Urothelium cell line (cell line): Measurements from ENCODE around the gene CMKLR1.
A peak's percentile ranks its signal among the peaks of the same experiment; 100 is the strongest.

ENCODE experiments used
- DNase-seq: peaks from one replicate; pipeline ENCODE4 v3.0.0; 2011; ENCODE audit warnings: low spot score, mixed read lengths
- FAIRE-seq: peaks from 2 replicates; lab custom pipeline; 2011; peaks lifted over from hg19 to GRCh38; lab: Jason Lieb, UNC

CMKLR1 gene

GRCh38 chr12:108340037-108340436, 926 bp upstream of the CMKLR1 start:
- DNase-seq (no peak), FAIRE-seq (no peak)

- FAIRE-seq (no peak), DNase-seq (peak; percentile 32)
These were observed 1.6 kb downstream of the CMKLR1 start for GRCh38 chr12:108337235-108338223.

DNA sequence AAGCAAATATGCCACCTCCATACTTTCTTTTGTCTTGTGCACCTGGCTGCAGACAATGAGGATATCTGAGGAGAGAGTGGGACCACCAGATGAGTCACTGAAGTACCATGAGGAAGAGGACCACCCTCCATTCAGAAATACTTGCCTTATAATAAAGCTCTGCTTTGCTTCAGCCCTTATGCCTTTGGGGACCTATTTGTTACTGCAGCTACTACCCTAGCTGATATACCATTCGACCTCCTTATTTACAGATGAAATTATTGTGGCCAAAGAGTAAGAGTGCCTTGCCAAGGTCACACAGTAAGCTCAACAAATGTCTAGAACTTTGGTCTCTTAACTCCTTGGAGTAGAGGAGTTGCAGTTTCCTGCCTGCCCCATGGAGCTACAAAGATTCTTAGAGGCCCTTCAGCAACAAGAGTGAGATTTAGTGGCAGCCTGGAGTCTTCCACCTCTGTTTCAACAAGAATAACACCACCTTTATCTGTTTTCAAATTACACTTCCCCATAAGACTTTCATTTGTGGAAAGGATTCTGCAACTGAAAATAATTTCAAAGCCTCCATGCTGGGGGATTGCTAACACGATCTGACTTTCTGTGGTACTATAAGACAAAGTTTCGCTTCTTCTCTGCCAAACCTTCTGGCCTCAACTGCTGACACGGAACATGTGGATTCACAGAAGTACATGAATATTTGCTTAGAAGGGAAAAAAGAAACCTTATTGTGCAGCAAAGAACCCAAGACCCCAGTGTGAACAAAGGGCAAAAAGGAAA, 3.6 kb downstream of the CMKLR1 start:
- FAIRE-seq, result no peak
- no peak for DNase-seq

DNA sequence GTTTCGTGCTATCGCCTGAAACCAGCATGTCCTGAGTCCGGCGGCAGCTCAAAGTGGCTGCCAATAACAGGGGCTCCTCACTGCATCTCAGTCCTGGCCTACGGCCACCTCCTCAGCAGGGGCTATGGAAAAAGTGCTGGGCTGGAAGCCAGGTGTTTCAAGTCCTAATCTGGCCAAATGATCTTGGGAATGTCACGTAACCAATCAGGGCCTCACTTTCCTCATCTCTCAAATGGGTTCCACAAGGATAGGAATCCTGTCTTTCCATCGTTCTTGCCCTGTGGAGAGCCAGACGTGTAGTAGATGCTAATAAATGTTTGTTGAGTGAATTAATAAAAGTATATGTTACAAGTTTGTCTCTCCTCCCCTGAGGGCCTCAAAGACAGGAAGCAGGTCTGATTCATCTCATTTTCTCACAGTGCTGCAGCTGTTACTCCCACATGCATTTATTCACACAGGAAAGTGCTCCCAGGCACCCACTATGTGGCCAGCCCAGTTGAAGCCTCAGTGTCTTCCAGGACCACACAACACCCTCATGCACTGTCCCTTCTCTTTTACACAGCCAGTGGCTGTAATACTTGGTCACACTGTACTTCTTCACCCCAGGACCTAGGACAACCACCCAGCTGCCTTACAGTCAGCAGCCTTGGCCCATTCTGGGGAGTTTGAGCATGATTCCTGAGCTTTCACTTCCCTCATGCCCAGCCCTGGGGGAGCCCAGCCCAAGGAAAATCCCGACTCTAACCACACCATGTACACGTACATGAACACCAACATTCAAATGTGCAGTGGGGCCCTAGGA, 5.0 kb downstream of the CMKLR1 start:
- DNase-seq, result no peak
- no peak for FAIRE-seq

DNA sequence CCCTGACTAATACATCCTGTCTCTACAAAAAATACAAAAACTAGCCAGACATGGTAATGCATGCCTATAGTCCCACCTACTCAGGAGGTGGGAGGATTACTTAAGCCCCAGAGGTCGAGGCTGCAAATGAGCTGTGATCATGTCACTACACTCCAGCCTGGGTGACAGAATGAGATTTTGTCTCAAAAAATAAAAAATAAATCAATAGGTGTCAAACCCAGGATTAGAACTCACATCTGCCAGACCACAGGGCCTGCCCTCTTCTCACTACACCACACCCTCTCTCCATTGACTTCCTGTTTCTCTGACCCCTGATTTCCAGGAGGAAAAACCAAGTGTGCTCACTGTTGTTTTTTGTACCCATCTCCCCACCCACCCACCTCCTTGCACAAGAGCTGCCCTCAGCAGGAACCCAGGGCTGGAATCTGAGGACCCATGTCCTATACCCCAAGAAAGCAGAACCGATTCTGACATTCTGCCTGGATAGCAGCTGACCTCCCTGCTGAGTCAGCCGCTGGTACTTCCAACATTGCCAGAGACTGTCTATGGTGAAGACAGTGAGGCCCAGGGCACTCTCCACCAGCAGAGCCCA, 6.2 kb downstream of the CMKLR1 start:
- no peak for FAIRE-seq
- no peak for DNase-seq

DNA sequence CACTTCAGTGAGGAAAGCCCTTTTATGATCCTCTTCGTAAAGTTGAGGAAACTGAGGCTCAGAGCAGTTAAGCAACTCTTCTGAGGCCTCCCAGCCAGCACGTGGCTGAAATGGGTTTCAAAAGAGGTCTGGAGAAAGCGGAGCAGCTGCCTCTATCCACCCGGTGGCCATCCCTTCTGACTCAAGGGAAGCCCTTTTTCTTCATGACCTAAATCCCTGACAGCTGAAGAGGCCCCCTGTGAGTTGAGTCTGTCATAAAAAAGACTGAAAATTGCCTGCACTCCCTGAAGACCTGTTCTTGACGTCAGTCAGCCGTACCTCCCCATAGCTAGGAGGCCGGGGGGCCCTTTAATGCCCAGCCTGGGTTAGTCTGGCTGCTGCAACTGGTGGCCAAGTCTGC, 10.7 kb downstream of the CMKLR1 start:
- FAIRE-seq (no peak), DNase-seq (no peak)

- DNase-seq (no peak), FAIRE-seq (no peak)
These were observed 11.3 kb downstream of the CMKLR1 start for GRCh38 chr12:108327621-108328344.

- FAIRE-seq (no peak), DNase-seq (no peak)
These were observed 12.8 kb downstream of the CMKLR1 start for GRCh38 chr12:108326254-108326750.

GRCh38 chr12:108325549-108325948, 13.6 kb downstream of the CMKLR1 start:
- DNase-seq (no peak), FAIRE-seq (no peak)

DNA sequence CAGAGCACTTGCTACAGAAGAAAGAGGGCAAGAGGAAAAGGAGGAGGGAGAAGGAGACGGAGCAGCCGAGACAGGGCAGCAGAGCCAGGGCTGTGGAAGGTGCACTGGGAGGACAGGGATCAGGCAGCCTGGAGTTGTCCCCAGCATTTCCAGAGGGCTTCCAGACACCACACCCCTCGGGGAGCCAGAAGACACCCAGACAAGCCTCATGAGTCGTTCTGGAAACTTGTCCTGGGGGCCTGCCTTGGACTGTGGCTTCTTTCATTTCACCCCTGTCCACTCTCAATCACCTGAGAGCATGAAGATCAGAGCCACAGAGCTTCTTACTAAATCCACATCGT, 14.1 kb downstream of the CMKLR1 start:
- DNase-seq, result no peak
- FAIRE-seq, result no peak

- no peak for DNase-seq
- FAIRE-seq, result no peak
These were observed 14.6 kb downstream of the CMKLR1 start for GRCh38 chr12:108324351-108325017.

GRCh38 chr12:108323581-108323980, 15.5 kb downstream of the CMKLR1 start:
- FAIRE-seq (no peak), DNase-seq (no peak)

DNA sequence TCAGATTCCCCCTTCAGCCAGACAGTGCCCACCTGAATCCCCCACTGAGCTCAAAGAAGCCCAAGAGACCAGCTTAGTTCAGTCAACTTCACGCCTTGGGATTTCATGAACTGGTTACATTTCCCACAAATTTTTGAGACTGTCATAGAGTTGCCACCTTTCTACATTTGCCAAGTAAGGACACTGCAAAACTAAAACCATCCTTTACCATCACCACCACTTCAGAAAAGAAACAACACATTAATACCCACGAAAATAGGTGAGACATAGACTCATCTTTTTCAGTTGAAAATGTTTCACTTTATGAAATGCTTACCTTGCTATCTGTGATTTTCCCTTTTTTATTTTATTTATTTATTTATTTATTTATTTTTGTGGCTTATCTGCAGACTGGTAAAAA, 16.1 kb downstream of the CMKLR1 start:
- no peak for FAIRE-seq

GRCh38 chr12:108321688-108322087, 17.4 kb downstream of the CMKLR1 start:
- DNase-seq (no peak), FAIRE-seq (no peak)

More for the DNA sequence above, 16.1 kb downstream of the CMKLR1 start:
- no peak for DNase-seq

GRCh38 chr12:108320507-108321293, 18.4 kb downstream of the CMKLR1 start:
- no peak for FAIRE-seq
- DNase-seq, result no peak

DNA sequence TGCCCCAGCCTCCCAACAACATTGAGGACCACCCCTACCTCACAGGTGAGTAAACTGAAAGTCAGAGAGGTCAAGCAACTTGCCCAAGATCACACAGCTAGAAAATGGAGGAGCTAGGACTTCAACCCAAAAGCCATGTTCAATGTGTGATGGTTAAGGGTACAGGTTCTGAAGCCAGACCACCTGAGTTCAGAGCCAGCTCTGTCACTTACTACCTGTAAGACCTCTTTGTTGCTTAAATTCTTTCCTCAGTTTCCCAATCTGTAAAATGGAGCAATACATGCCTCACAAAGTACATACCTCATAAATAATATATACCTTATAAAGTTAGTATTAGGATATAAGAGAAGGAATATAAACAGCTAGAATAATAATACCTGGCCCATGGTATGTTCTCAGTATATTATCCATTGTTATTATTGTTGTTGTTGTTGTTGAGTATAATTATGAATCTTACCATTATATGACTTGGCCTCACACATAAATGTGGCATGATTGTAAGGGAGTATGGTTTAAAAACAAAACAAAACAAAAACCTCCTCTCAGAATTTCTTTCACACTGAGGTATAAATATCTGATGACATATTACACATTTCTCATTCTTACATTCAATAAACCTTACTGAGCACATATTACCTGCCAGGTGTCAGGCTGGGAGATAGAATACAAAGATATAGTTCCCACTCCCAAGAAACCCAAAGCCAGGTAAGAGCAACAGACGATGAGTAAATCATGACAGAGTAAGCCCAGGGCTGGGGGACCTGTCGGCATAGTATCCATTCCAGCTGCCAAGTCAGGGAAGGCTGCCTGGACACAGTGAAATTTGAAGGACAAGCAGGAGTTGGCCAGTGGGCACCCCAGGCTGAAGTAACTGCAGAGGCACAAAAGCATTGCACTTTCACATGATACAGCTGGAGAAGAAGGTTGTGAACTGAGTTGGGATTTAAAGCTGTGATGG, 19.6 kb downstream of the CMKLR1 start:
- DNase-seq (no peak), FAIRE-seq (no peak)

DNA sequence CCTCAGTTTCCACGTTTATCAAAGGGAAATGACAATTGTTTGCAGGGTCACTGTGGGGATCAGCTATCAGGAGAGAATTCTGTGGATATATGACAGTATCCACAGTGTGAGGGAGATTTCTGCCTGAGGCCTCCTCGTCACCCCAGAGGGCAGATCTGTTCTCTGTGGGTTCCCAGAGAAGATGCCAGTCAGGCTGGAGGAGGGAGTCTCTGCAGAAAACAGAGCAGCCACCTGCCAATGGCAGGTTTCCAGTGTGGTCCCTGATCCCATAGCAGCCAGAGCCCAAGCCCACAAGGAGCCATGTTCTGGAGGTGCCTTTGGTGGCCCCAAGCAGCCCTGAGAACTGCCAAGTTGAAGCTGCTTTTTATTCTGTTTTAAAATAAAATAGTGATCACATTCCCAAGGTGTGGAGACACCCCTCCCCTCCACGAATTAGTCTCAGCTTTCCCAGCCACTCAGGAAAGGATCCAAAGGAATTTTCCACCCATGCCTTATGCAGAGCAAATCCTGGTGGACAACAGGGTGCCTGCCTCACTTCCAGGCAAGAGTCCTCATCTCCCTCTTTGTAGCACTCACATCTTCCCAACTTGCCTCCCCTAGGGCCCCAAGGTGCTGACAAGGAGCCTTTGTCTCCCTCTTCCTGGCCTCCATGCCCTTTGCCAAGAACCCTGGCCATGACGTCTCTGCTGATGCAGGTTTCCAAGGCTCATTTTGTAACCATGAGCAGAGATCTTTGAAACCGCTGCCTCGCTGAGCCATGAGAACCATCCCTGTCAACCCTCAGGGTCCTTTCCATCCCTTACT, 20.4 kb downstream of the CMKLR1 start:
- FAIRE-seq (no peak), DNase-seq (no peak)
